ENCODE results near the gene LAMA2.
A peak's percentile ranks its signal among the peaks of the same experiment; 100 is the strongest.

LAMA2 gene

DNA sequence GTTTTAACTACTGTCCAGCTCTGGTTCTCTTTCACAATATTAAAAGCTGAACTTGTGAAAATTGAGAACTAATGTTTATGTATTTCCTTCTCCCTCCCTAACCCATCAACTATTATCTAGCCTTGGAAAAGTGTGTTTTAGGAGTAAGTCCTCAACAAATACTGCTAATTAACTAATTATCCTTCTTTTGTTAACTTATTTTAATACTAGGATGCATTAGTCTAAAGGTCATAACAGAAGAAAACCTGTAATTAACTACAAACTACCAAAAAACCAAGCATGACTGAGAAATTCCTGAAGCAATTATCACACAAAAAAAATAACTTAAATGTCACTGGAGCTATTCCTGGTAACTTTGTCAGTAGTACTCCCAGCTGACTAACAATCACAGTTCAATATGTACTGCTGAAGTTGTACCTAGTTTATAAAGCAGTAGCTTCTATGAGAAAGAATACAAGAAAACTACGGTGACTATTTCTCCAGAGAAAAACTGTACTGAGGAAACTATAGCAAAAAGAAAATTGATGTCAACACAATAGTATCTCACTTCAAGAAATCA is 301.9 kb downstream of the LAMA2 start:
- peak; percentile 2 for DNase-seq (ENCODE audit: low read depth)

DNA sequence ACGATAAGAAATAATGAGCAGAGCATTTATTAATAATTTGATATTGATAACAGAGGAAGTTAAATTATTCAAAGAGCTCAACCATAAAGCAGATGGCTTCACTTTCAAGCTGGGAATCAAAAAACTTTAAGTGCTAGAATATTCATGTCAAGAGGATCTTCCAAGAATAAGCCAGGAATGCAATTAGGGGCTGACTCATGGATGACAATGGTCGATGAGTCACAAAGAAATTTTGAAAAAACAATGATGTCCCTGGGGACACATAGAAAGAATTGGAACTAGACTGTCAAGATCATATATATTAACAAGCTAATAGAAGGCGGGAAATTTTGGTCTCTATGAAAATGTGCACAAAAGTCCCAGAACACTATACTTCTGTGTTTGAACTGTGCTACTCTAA is 304.1 kb downstream of the LAMA2 start:
- peak; percentile 88 for DNase-seq (ENCODE audit: low read depth)

DNA sequence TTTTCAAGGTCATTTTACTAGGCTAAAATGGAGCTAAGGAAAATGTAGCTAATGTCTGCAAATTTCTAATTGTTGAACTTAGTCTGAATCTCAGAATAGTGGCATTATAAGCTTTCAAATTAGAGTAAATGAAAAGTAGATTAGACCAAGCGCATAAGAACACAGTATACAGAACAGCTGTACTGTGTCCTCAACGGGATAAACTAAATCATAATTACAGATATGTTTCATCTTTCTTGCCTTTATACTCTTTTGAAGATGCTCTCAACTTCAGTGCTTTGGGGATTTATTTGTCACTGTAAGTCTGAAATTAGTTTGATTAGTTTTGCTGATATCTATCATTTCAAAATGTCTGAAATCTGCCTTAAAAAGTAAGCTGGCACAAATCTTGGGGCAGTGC is 305.4 kb downstream of the LAMA2 start:
- no peak for DNase-seq (ENCODE audit: low read depth)

DNA sequence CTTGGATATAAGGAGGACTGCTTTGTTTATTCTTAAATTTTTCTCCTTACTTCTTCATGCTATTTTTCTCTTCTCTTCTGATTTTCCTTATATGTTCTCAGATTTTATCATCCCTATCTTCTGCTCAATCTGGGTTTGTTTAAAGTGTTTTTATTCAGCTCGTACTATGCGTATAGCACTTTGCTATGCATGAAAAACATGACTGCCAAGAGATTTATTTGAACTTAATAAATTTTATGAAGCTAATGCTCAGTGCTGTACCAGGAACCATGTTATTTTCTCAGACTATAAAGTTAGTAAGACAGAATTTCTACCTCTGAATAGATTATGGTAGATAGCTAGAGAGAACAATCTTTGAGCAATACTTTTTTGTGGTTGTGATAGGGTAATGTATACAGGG is 305.9 kb downstream of the LAMA2 start:
- DNase-seq (ENCODE audit: low read depth) = no peak

DNA sequence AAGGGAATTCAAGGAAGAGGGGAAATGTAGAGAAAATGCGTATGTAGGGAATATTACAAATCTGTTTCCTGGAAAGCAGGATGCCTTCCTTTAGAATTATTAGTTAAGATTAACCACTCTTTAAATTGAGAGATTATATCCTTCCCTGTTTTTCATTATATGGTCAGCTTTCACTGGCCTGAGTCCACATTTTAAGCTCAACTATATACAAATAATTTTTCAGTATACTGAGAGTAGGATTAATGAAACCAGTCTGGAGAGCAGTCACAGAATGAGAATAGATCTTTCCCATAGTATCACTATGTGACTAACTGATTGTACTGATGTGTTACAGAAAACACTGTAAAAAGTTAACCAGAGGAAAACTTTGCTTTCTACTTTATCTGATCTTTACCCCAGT is 306.3 kb downstream of the LAMA2 start:
- no peak for DNase-seq (ENCODE audit: low read depth)

DNA sequence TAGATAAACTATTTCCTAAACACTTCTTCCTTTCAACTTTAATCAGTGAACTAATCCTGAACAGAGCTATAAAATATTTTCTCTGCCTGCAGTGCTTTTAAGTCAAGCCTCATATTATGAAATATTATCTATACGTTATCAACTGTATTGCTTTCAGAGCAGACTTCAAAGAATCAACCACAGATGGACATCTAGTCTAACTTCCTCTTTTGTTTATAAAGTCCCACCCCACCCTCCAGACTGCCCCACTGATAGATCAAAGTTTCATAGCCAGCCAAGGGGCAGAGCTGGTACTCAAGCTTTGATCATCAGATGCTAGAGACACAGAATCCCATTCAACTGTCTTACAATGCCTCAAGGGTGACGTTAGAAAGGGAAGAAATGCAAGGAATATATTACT is 308.3 kb downstream of the LAMA2 start:
- no peak for DNase-seq (ENCODE audit: low read depth)

DNA sequence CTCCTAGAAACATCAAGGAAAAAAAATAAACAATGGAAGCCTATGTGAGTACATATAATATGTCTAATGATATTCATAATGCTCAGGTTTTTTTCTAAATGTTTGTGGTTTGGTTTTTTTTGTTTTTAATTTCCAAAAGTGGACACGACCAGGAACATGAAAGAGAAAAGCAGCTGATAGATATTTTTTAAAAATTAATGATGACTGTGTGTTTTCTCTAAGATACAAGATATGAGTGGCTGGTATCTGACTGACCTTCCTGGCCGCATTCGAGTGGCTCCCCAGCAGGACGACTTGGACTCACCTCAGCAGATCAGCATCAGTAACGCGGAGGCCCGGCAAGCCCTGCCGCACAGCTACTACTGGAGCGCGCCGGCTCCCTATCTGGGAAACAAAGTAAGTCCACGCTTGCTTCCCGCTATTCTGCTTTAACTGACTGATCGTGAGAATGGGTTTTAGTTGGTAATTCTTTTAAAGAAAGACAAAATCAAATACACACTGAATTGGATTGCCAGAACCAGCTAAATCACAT is 309.6 kb downstream of the LAMA2 start:
- no peak for DNase-seq (ENCODE audit: low read depth)

DNA sequence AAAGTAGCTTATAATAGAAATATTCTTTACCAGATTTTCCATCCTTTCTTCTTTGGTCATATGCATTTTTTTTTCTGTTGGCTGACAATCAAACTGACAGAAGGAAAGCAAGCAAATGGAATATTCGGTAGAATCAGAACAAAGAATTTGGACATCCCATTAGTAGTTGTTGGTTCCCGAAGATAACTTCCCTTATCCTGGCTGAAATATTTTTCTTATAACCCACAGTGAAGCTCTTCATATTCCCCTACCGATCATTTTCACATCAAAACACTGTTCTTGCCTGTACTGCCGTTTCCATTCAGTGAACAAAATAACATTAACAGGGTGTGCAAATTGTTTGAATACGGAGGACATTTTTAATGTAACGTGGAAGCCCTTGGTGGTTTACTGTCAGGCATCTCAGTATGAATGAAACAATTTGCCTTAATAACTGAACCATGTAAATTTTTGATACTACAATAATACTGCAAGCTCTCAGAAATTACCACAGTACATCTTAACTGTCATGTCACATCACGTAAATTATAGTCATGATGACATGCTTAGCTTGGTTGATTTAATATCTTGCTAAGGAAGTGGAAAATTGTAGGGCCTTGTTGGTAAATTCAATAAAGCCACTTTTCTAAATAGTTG is 311.5 kb downstream of the LAMA2 start:
- no peak for DNase-seq (ENCODE audit: low read depth)

DNA sequence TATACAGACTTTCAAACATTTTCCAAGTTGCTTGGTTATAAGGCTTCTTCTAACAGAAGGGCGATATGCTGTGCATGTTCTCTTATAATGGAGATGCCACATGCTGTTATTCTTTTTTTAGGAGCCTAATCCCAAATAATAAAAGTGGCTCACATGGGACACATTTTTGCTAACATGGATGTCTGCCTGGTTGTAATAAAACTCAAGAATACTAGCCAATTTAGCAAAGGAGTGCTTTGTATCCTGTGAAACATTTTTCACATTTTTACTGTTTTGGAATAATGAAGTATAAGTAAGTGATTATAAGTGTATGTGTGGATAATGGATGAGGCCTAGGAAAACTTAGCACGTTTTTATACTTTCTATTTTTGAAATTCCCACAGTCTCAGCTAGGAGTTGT is 312.2 kb downstream of the LAMA2 start:
- no peak for DNase-seq (ENCODE audit: low read depth)

DNA sequence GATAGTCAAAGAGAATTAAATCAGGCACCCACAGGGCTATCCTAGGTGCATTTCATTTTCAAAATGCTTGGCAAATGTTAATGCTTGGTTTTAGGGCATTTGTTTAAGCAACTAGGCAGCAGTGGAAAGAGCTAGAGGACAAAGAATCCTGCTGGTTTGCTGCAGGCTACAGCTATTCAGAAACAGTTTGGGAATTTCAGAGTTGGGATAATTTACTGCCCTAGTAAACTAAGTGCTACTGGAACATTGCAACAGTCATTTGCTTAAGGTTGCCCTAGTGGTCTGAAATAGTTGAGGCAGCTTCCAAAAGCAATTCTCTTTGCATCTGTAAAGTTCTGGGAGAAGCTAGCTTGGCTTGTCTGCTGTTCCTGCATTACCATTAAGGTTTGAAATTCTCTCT is 312.7 kb downstream of the LAMA2 start:
- DNase-seq (ENCODE audit: low read depth) = no peak

DNA sequence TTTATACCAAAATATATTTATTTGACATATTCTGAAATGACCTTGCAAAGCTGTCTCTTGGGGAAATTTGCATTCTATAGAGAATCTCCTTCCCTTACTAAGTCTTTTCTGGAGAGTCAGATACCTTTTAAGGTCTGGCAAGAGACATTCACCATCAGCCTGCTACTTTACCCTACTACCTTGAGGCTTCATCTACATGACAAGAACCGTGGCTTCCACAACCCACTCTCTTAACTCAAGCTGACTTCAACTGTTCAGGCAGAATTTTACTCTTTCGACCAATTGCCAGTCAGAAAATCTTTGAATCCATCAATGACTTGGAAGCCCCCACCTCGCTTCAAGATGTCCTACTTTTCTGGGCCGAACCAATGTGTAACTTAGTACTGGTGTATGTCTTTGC is 314.2 kb downstream of the LAMA2 start:
- no peak for DNase-seq (ENCODE audit: low read depth)

DNA sequence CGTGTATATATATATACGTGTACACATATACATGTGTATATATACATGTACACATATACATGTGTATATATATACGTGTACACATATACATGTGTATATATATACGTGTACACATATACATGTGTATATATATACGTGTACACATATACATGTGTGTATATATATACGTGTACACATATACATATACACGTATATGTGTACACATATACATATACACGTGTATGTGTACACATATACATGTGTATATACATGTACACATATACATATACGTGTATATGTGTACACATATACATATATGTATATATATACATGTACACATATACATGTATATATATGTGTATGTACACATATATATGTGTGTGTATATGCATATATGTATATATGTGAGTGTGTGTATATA is 317.2 kb downstream of the LAMA2 start:
- no peak for DNase-seq (ENCODE audit: low read depth)

DNA sequence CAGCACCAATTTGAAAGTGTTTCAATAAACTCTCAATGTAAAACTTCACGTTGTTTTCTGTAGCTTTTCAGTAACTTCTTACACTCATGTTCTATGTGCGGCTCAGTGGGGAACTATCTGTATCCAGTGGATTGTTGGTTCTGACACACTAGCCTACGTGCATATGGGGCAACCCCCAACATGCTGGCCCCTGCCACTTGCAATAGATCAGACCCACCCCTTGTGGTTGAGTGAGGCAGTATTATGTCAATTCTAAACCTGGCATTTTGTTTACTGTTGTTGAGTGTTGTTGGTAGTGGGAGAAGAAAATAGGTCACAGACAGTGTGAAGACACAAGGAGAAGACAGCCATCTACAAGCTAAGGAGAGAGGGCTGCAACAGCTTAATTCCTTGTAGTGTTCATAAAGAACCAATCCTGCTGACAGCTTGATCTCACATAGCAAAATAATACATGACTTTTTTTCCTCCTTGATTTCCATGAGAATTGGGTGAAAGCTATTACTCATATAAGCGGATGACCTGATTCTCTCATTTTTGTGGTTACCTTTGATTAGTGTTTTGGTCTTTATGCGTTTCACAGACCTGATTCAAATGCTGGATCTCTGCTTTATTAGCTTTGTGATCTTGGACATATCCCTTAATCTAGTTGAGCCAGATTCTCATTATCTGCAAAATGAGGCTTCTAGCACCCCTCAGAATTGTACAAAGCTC is 320.4 kb downstream of the LAMA2 start:
- DNase-seq (ENCODE audit: low read depth) = peak; percentile 36

DNA sequence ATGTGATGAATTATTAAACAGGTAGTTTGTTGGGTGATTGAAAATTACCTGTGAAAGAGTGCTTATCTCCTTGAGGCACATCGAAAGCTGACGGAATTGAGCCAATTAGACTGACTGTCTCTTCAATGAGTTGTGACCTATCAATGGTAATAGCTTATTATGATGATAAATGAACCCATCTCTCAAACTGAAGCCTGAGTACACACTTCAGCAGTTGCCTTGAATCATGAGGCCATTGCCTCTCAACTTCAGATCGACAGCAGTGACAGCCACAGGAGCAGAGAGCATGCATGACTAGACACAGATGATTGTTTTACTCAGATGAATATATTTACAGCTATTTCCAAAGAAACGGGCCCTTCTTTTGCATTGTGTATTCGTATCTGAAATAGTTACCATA is 323.9 kb downstream of the LAMA2 start:
- no peak for DNase-seq (ENCODE audit: low read depth)

DNA sequence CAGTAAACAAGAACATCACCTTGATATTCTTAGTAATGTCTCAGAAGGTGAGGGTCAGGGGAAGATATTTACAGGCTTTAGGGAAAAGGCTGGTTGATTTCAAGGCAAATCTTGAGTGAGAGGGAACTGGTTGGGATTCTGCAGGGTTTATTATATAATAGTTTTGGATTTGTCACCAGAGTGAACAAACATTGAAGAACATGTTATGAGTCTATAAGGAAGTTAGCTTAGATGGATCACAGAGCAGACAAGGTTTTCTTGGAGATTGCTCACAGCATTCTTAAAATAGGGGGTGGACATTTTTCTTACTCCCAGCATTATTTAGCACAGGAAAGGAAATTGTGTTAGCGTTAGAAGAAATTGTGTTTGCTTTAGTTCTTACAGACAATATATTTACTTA is 324.9 kb downstream of the LAMA2 start:
- no peak for DNase-seq (ENCODE audit: low read depth)

DNA sequence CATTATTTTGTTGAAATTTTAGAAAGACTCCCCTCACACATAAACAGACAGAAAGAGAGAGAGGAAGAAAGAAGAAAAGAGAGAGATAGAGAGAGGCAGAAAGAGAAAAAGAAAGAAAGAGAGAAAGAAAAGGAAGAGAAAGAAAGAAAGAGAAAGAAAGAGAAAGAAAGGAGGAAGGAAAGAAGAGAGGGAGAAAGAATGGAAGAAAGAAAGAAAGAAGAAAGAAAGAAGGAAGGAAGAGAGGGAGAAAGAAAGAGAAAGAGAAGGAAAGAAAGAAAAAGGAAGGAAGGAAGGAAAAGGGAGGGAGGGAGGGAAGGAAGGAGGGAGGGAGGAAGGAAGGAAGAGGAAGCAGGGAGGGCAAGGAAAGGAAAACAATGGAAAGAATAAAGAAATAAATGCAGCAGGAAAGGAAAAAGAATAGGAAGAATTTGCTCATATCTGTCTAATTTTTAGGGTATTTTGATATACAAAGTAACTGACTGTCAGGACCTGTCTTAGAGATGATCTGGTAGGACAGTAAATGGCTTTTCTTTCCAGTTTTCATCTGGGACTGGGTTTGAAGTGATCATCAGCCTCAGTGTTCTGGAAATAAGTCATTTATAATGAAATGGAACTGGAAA is 325.6 kb downstream of the LAMA2 start:
- no peak for DNase-seq (ENCODE audit: low read depth)

DNA sequence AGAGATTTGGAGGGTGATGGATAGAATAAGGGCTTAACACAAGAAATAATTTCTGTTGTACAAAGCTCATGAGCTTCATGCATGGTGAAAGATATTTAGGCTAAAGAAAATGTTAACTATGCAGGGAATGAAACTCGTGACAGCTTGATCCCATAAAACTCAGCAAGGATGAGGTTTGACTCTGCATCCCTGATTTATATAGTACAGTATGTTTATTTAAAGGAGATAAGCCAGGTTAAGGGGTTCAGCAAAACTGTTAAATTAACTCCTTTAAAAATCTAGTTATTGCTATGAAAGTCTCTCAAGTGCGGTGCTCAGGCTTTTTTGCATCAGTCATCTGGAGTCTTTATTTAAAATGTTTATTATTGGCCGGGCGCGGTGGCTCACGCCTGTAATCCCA is 326.4 kb downstream of the LAMA2 start:
- no peak for DNase-seq (ENCODE audit: low read depth)

DNA sequence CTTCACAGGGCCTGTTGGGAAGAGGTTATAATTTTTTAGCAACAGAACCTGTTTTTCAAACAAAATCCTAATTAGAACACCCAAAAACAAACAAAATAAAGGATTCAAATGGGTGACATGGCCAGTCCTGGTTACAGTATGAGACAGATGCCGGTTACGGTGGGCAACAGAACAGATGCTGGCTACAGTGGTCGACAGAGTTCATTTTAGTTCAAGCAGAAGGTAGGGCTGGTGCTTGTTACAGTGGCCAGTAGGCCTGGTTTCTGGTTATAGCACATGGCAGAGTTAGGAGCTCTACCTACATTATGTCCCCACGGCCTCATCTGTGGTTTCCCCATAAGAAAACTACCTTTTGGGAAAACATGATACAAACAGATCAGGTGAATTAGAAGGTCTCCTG is 327.7 kb downstream of the LAMA2 start:
- no peak for DNase-seq (ENCODE audit: low read depth)

DNA sequence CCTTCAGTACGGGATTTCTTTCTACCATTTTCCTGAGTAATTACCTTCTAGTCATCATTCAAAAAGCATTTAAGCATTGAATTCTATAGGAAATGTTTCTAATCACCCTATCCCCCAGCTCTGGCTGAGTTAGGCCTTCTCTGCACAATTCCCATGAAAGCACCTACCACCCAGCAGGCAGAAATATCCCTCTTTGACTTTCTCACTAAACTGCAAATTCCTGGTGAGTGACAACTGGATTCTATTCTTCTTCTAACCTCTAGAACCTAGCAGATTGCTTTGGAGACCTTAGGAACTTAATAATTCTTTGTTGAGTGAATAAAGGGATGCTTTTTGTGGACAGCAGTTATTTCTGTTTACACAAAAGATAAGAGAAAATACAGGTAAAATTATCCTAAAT is 328.7 kb downstream of the LAMA2 start:
- no peak for DNase-seq (ENCODE audit: low read depth)

DNA sequence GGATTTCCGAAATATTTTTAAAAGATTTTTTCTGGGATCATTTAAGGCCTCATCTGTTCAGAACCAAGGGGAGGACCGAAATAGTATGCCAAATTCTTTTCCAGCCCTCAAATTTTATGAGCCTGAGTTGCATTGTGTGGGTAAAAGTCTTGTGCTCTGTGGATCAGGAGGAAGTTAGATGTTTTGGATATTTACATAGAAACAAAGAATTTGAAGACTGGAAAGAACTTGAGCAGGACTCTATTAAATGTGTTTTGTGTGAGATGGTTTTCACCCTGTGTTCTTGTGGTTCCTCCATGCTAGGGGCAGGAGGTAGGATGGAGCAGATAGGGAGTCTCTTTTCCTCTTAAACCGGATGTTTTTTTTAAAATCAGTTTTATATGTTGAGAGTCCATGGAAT is 329.1 kb downstream of the LAMA2 start:
- DNase-seq (ENCODE audit: low read depth) = no peak

DNA sequence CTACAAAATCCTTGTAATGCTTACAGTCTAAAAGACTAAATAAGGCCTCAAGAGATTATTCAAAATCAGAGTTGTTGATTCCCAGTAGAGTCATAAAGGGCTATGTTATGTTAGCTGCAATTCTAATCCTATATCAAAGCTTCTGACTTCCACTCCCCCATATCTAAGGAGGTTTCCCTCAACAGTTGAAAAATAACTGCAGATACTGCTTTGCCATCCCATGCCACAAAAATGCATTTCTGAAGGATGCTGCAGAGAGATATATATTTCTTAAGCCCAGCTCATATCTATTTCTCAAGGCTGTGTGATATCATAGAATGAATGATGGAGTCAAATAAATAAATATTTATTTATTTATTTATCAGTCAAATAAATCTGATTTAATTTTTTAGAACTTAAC is 332.3 kb downstream of the LAMA2 start:
- no peak for DNase-seq (ENCODE audit: low read depth)

DNA sequence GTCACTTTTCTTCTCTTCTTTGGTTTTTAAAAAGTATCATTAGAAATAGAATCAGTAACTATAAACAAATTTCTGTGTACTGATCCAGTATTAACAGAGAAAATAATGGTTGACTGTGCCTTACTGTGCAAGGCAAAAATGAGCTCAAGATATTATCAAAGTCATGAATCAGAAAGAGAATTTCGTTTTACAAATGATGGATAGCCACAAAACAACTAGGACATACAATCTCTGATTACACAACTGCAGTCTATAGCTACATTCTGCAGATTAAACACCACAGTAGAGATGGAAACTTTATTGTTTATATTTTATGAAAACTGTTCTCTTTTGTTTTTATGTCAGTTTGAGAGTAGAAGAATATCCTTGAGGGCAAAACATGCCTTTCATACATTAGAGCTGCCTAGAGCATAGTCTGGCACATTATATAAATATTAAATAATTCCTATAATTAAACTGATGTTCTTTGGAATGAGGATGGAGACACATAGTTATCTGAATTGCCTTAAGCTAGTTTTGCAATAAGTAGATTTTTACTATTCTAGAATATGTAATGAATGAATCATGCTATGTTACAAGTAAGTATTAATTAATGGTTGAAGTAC is 333.1 kb downstream of the LAMA2 start:
- DNase-seq (ENCODE audit: low read depth) = no peak

DNA sequence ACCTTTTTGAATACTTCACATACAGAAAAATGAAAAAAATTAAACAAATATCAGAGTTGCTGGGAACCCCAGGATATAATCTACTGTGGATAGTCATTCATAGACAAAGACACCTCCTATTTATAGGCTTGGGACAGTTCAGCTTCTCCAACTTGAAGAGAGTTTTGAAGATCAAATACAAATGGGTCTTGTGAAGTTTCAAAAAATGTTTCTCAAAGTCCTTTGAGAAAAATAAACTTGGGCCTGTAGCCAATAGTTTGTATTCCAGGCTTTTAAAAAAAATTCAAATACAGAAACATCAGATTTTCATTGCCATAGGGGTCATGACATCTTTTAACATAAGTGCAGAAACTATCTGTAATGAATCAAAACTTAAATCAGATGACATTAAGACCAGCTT is 334.8 kb downstream of the LAMA2 start:
- DNase-seq (ENCODE audit: low read depth) = no peak

Measured in ELR (cell line).